SH-SY5Y (cell line): Measurements from ENCODE around the gene TOR1B.

Experiments used
- GATA2 ChIP-seq: IDR thresholded peaks from 2 replicates; pipeline ENCODE4 v1.6.1; 2011; ENCODE audit warnings: mild to moderate bottlenecking, low read depth, low read length
- GATA3 ChIP-seq: IDR thresholded peaks from 2 replicates; pipeline ENCODE4 v1.6.1; 2011; ENCODE audit warnings: low read depth, mild to moderate bottlenecking, low read length, moderate library complexity

GRCh38 chr9:129779560-129780190 is 23.3 kb upstream of the TOR1B start:
- TF ChIP-seq GATA2 (no peak), GATA3 (no peak)
